H9 (cell line): ENCODE data around the gene OGA. TPM values are rescaled to one million over a fixed set of nuclear protein-coding genes. Genes with fewer than 3 reads are reported as not detected.

Experiments
- DNase-seq: peaks from one replicate; pipeline ENCODE4 v3.0.0-alpha.2; 2017
- H2AFZ ChIP-seq: one replicate; pipeline ENCODE4 v1.6.1; 2013; ENCODE audit warnings: mild to moderate bottlenecking, low read length, control low read depth, moderate library complexity
- H2AK5ac ChIP-seq: 2 replicates; pipeline ENCODE4 v1.6.1; 2013; ENCODE audit warnings: low read length, control low read depth, mixed read lengths; ENCODE audit not compliant: insufficient read length
- H2BK120ac ChIP-seq: one replicate; pipeline ENCODE4 v1.6.1; 2013; ENCODE audit warnings: low read depth, mild to moderate bottlenecking, low read length, control low read depth, inconsistent platforms; ENCODE audit not compliant: poor library complexity, severe bottlenecking
- H2BK12ac ChIP-seq: 2 replicates; pipeline ENCODE4 v1.6.1; 2013; ENCODE audit warnings: low read length, control low read depth, mixed read lengths, low read depth; ENCODE audit not compliant: insufficient read length
- H2BK15ac ChIP-seq: 2 replicates; pipeline ENCODE4 v1.6.1; 2013; ENCODE audit warnings: low read depth, low read length, control low read depth
- H2BK20ac ChIP-seq: one replicate; pipeline ENCODE4 v1.6.1; 2013; ENCODE audit warnings: low read depth, mild to moderate bottlenecking, low read length, control low read depth, inconsistent platforms; ENCODE audit not compliant: poor library complexity, severe bottlenecking
- H2BK5ac ChIP-seq: 2 replicates; pipeline ENCODE4 v1.6.1; 2013; ENCODE audit warnings: low read length, control low read depth, mixed read lengths; ENCODE audit not compliant: insufficient read length
- H3K14ac ChIP-seq: 2 replicates; pipeline ENCODE4 v1.6.1; 2013; ENCODE audit warnings: low read length, control low read depth; ENCODE audit not compliant: insufficient read depth
- H3K18ac ChIP-seq: 2 replicates; pipeline ENCODE4 v1.6.1; 2013; ENCODE audit warnings: low read depth, mild to moderate bottlenecking, mixed read lengths, low read length, control low read depth; ENCODE audit not compliant: insufficient read length
- H3K23ac ChIP-seq: 2 replicates; pipeline ENCODE4 v1.6.1; 2013; ENCODE audit warnings: low read length, control low read depth, mixed read lengths, low read depth; ENCODE audit not compliant: insufficient read length
- H3K23me2 ChIP-seq: 2 replicates; pipeline ENCODE4 v1.6.1; 2013; ENCODE audit warnings: low read depth, mild to moderate bottlenecking, mixed read lengths, low read length, control low read depth; ENCODE audit not compliant: insufficient read length, poor library complexity, severe bottlenecking
- H3K27ac ChIP-seq: 2 replicates; pipeline ENCODE4 v1.5.1; 2013; ENCODE audit warnings: low read length, control low read depth, mixed read lengths, low read depth; ENCODE audit not compliant: insufficient read length
- H3K27me3 ChIP-seq: 2 replicates; pipeline ENCODE4 v1.6.1; 2013; ENCODE audit warnings: low read length, control low read depth, inconsistent platforms; ENCODE audit not compliant: insufficient read depth
- H3K4ac ChIP-seq: 2 replicates; pipeline ENCODE4 v1.6.1; 2013; ENCODE audit warnings: low read depth, mild to moderate bottlenecking, control low read depth, inconsistent platforms, low read length, moderate library complexity
- H3K4me1 ChIP-seq: 2 replicates; pipeline ENCODE4 v1.6.1; 2013; ENCODE audit warnings: low read length, control low read depth, inconsistent platforms; ENCODE audit not compliant: insufficient read depth
- H3K4me2 ChIP-seq: 2 replicates; pipeline ENCODE4 v1.6.1; 2013; ENCODE audit warnings: low read length, control low read depth, mixed read lengths; ENCODE audit not compliant: insufficient read length, insufficient read depth
- H3K56ac ChIP-seq: 2 replicates; pipeline ENCODE4 v1.6.1; 2013; ENCODE audit warnings: low read depth, mild to moderate bottlenecking, mixed read lengths, low read length, control low read depth; ENCODE audit not compliant: insufficient read length
- H3K79me1 ChIP-seq: 2 replicates; pipeline ENCODE4 v1.6.1; 2013; ENCODE audit warnings: low read depth, mild to moderate bottlenecking, moderate library complexity, low read length, control low read depth, inconsistent platforms; ENCODE audit not compliant: insufficient read depth, poor library complexity, severe bottlenecking
- H3K79me2 ChIP-seq: 2 replicates; pipeline ENCODE4 v1.6.1; 2013; ENCODE audit warnings: low read length, control low read depth, inconsistent platforms; ENCODE audit not compliant: insufficient read depth
- H3K9ac ChIP-seq: 2 replicates; pipeline ENCODE4 v1.6.1; 2013; ENCODE audit warnings: low read length, control low read depth, mixed read lengths; ENCODE audit not compliant: insufficient read length; ENCODE audit errors: extremely low read depth
- H3K9me3 ChIP-seq: one replicate; pipeline ENCODE4 v1.6.1; 2013; ENCODE audit warnings: low read depth, low read length, inconsistent platforms; ENCODE audit not compliant: control insufficient read depth
- H3T11ph ChIP-seq: one replicate; pipeline ENCODE4 v1.6.1; 2013; ENCODE audit warnings: mild to moderate bottlenecking, low read length, control low read depth, inconsistent platforms
- H4K20me1 ChIP-seq: one replicate; pipeline ENCODE4 v1.6.1; 2013; ENCODE audit not compliant: control insufficient read depth, insufficient read length, insufficient read depth
- H4K5ac ChIP-seq: 2 replicates; pipeline ENCODE4 v1.6.1; 2013; ENCODE audit warnings: low read depth, mild to moderate bottlenecking, mixed read lengths, low read length, control low read depth; ENCODE audit not compliant: insufficient read length
- H4K8ac ChIP-seq: replicated peaks from 2 replicates; pipeline ENCODE4 v1.6.1; 2013; ENCODE audit warnings: low read length, control low read depth, mixed read lengths, low read depth; ENCODE audit not compliant: insufficient read length
- H4K91ac ChIP-seq: 2 replicates; pipeline ENCODE4 v1.6.1; 2013; ENCODE audit warnings: low read depth, mild to moderate bottlenecking, moderate library complexity, mixed read lengths, low read length, control low read depth; ENCODE audit not compliant: insufficient read length
- H3K27ac Mint-ChIP-seq, 3 experiments: 2 replicates in 2 of 3; 3 replicates in 1 of 3; pipeline ENCODE4 v1.8.0; 2020 to 2021; ENCODE audit warnings: mixed read lengths in 3 of 3, mild to moderate bottlenecking in 1 of 3, moderate library complexity in 1 of 3
- H3K27me3 Mint-ChIP-seq: 2 replicates; pipeline ENCODE4 v1.8.0; 2021; ENCODE audit warnings: low read depth, mild to moderate bottlenecking, moderate library complexity, mixed read lengths
- H3K36me3 Mint-ChIP-seq, 3 experiments: 2 replicates in 2 of 3; 3 replicates in 1 of 3; pipeline ENCODE4 v1.8.0; 2020 to 2021; ENCODE audit warnings: low read depth in 3 of 3, mixed read lengths in 3 of 3; ENCODE audit not compliant: insufficient read depth in 1 of 3
- H3K4me1 Mint-ChIP-seq, 2 experiments: 2 replicates each; pipeline ENCODE4 v1.8.0; 2020; ENCODE audit warnings: mixed read lengths in 2 of 2
- H3K4me3 Mint-ChIP-seq, 2 experiments: 2 replicates in 1 of 2; 3 replicates in 1 of 2; pipeline ENCODE4 v1.8.0; 2020 to 2021; ENCODE audit warnings: mild to moderate bottlenecking in 2 of 2, mixed read lengths in 2 of 2, moderate library complexity in 1 of 2
- H3K9me3 Mint-ChIP-seq, 2 experiments: 2 replicates in 1 of 2; 3 replicates in 1 of 2; pipeline ENCODE4 v1.8.0; 2020; ENCODE audit warnings: mild to moderate bottlenecking in 2 of 2, mixed read lengths in 2 of 2, moderate library complexity in 1 of 2
- CTCF ChIP-seq: fragments of 200-600 bp; sonication (generic); conservative IDR thresholded peaks from 3 replicates; pipeline ENCODE4 v1.8.0; 2021; ENCODE audit warnings: antibody characterized with exemption, mild to moderate bottlenecking
- WGBS: extraction: QIAGEN DNeasy Blood & Tissue Kit; methylation state at CpG from one replicate; pipeline ENCODE4 v1.1.7; 2013; ENCODE audit warnings: missing lambda C conversion rate, low lambda C conversion rate, mixed read lengths; ENCODE audit not compliant: insufficient read length; ENCODE audit errors: extremely low coverage; 5-methylcytosine and 5-hydroxymethylcytosine counted together
- total RNA-seq: library from RNA; stranded (reverse); gene quantifications from 2 replicates; pipeline ENCODE4 v1.2.1, GENCODE V29; 2021

OGA gene
- total RNA-seq, 1 experiment from 2014 or later: 125 TPM

- Histone ChIP-seq H4K8ac (no peak overlapping the region), H2AFZ (no peak overlapping the region), H3K79me2 (no peaks in the 10 kb centered on the region), H2BK12ac (no peak overlapping the region), H3K56ac (no peak overlapping the region), H4K91ac (no peak overlapping the region), H3K4ac (no peak overlapping the region), H4K5ac (no peak overlapping the region), H3K9me3 (no peaks in the 10 kb centered on the region), H3K18ac (no peak overlapping the region), H3K79me1 (no peaks in the 10 kb centered on the region), H3K27ac (no peak overlapping the region), H2BK5ac (no peak overlapping the region), H3K4me1 (no peaks in the 10 kb centered on the region), H2BK120ac (no peak overlapping the region), H3K27me3 (no peaks in the 10 kb centered on the region), H3K4me2 (no peak overlapping the region), H3T11ph (no peak overlapping the region), H3K14ac (no peak overlapping the region), H3K23me2 (no peaks in the 10 kb centered on the region), H2BK20ac (no peak overlapping the region), H2BK15ac (no peak overlapping the region), H2AK5ac (no peak overlapping the region), H3K9ac (no peak overlapping the region), H3K23ac (no peak overlapping the region), H4K20me1 (no peaks in the 10 kb centered on the region)
- peaks cover 8 to 19% (median 15%) of the 10 kb centered on the region in 3 experiments for H3K36me3 Mint-ChIP-seq
- no peaks in the 10 kb centered on the region for H3K27me3 Mint-ChIP-seq
- no peak overlapping the region for H3K4me3 Mint-ChIP-seq
- TF ChIP-seq CTCF: no peak
- peaks cover 13 to 17% of the 10 kb centered on the region in 2 experiments for H3K9me3 Mint-ChIP-seq
- no CpG with 5 or more reads among the region's 3 CpGs for WGBS
- H3K4me1 Mint-ChIP-seq: no peaks in the 10 kb centered on the region
- peak overlapping the region in 1 of 3 experiments; percentile 41; a peak in 1 of 7 replicates for H3K27ac Mint-ChIP-seq
- DNase-seq: no peak
Measured at GRCh38 chr10:101858723-101859500, 40.7 kb upstream of the OGA start.
